ENCODE measurements around the gene DPPA2. TPM values are rescaled to one million over a fixed set of nuclear protein-coding genes. Genes with fewer than 3 reads are reported as not detected.
"Not testable (repeated sequence)": the region's sequence is repeated elsewhere in the genome, so short reads cannot be mapped to it uniquely, and the experiment has no call there.

Gene DPPA2
- total RNA-seq, 1 experiment from 2014 or later = not detected

- TF ChIP-seq CTCF (conservative IDR thresholded peaks at IDR 0.05; ENCODE audit: low read depth, low read length) (no peak), EZH2 (IDR thresholded peaks at IDR 0.05; ENCODE audit: borderline replicate concordance, low read depth, low read length, poor library complexity, severe bottlenecking) (no peak)
- CTCF ChIA-PET = no interaction called here
- H3K27ac ChIP-seq (ENCODE audit: low read depth, low read length, poor library complexity, severe bottlenecking) = no peak overlapping the region
- H3K27me3 ChIP-seq (replicated peaks; ENCODE audit: insufficient read depth, low read depth, low read length, poor library complexity) = no peaks in the 10 kb centered on the region
- no peak for DNase-seq (ENCODE audit: low spot score)
- H3K4me1 ChIP-seq (ENCODE audit: insufficient read depth, low read length, poor library complexity, severe bottlenecking) = no peaks in the 10 kb centered on the region
- intact Hi-C loops (cut with micrococcal nuclease; ENCODE audit: unreplicated experiment) = no loop called here
- H3K36me3 ChIP-seq (ENCODE audit: insufficient read depth, low read length, poor library complexity, severe bottlenecking) = no peaks in the 10 kb centered on the region
- no peaks in the 10 kb centered on the region for H3K9me3 ChIP-seq (ENCODE audit: low read depth, low read length, poor library complexity, severe bottlenecking)
- POLR2A ChIA-PET (ENCODE audit: low non-redundant PET) = no interaction called here
- BruUV-seq (replicated peaks) = no TSS peak
- H3K4me3 ChIP-seq (ENCODE audit: low read depth, low read length, poor library complexity, severe bottlenecking) = no peak overlapping the region
Measured at GRCh38 chr3:109362823-109363222, 46.5 kb upstream of the DPPA2 start.

- CTCF ChIA-PET; DNase-seq (ENCODE audit: low spot score); POLR2A ChIA-PET (ENCODE audit: low non-redundant PET): not testable (repeated sequence)
Measured at GRCh38 chr3:109358809-109359208, 42.5 kb upstream of the DPPA2 start.

GRCh38 chr3:109356442-109357155 is 40.3 kb upstream of the DPPA2 start:
- H3K9me3 ChIP-seq (ENCODE audit: low read depth, low read length, poor library complexity, severe bottlenecking) = no peaks in the 10 kb centered on the region
- ChIA-PET CTCF (no interaction called here), POLR2A (ENCODE audit: low non-redundant PET) (no interaction called here)
- no peak overlapping the region for H3K4me3 ChIP-seq (ENCODE audit: low read depth, low read length, poor library complexity, severe bottlenecking)
- H3K4me1 ChIP-seq (ENCODE audit: insufficient read depth, low read length, poor library complexity, severe bottlenecking) = no peaks in the 10 kb centered on the region
- no peak for DNase-seq (ENCODE audit: low spot score)
- intact Hi-C loops (cut with micrococcal nuclease; ENCODE audit: unreplicated experiment) = no loop called here
- no peak overlapping the region for H3K27ac ChIP-seq (ENCODE audit: low read depth, low read length, poor library complexity, severe bottlenecking)
- no TSS peak for BruUV-seq (replicated peaks)
- TF ChIP-seq CTCF (conservative IDR thresholded peaks at IDR 0.05; ENCODE audit: low read depth, low read length) (no peak), EZH2 (IDR thresholded peaks at IDR 0.05; ENCODE audit: borderline replicate concordance, low read depth, low read length, poor library complexity, severe bottlenecking) (no peak)
- no peaks in the 10 kb centered on the region for H3K36me3 ChIP-seq (ENCODE audit: insufficient read depth, low read length, poor library complexity, severe bottlenecking)
- H3K27me3 ChIP-seq (replicated peaks; ENCODE audit: insufficient read depth, low read depth, low read length, poor library complexity) = no peaks in the 10 kb centered on the region

More at GRCh38 chr3:109358809-109359208, 42.5 kb upstream of the DPPA2 start:
- H3K36me3 ChIP-seq (ENCODE audit: insufficient read depth, low read length, poor library complexity, severe bottlenecking); H3K4me1 ChIP-seq (ENCODE audit: insufficient read depth, low read length, poor library complexity, severe bottlenecking); BruUV-seq (replicated peaks); H3K9me3 ChIP-seq (ENCODE audit: low read depth, low read length, poor library complexity, severe bottlenecking); H3K27me3 ChIP-seq (replicated peaks; ENCODE audit: insufficient read depth, low read depth, low read length, poor library complexity); intact Hi-C loops (cut with micrococcal nuclease; ENCODE audit: unreplicated experiment); H3K27ac ChIP-seq (ENCODE audit: low read depth, low read length, poor library complexity, severe bottlenecking); H3K4me3 ChIP-seq (ENCODE audit: low read depth, low read length, poor library complexity, severe bottlenecking): not testable (repeated sequence)
